GM12801 (cell line): ENCODE measurements around the gene PCBD1.

ENCODE experiments used
- TF ChIP-seq, protein P1 (sequence below): IDR thresholded peaks from one replicate; pipeline ENCODE4 v1.5.1; 2011; ENCODE audit warnings: control low read depth; ENCODE audit not compliant: insufficient read length; ENCODE audit errors: extremely low read depth

The PCBD1 gene

DNA sequence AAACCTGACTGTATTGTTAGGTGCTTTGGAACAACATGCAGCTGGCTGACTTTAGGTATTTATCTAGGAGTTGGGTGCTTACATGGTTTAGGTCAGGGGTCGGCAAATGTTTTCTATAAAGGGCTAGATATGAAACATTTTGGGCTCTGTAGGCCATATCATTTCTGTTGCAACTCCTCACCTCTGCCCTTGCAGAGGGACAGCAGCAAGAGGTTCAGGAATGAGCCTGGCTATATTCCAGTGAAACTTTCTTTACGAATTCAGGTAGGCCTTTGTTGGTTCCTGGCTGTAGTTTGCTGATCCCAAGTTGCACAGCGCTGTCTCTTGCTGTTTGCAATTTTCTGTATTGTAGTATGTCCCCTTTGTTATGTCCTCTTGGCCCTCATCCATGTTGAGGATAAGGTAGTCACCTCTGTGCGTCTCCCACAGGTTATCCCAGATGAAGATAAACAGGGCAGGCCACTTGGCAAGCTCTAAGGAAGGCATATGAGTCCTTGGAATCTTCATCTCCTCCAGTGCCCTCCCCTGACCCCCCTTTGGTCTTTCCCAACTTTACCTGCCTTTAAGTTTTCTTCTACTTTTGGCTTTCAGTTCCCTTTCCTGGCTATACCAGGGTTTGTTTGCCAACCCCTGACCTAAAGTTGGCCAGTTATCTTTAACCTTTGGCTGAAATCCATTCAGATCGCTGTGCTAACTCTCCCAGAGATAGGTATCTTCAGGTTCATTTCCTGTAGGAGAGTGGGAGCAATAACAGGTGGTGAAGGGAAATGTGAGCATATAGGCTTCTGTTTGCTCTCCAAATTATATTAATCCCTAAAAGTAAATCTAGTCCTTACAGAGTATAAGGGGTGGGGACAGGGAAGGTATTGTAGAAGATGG is 36.5 kb downstream of the PCBD1 start:
- TF ChIP-seq, protein P1, sequence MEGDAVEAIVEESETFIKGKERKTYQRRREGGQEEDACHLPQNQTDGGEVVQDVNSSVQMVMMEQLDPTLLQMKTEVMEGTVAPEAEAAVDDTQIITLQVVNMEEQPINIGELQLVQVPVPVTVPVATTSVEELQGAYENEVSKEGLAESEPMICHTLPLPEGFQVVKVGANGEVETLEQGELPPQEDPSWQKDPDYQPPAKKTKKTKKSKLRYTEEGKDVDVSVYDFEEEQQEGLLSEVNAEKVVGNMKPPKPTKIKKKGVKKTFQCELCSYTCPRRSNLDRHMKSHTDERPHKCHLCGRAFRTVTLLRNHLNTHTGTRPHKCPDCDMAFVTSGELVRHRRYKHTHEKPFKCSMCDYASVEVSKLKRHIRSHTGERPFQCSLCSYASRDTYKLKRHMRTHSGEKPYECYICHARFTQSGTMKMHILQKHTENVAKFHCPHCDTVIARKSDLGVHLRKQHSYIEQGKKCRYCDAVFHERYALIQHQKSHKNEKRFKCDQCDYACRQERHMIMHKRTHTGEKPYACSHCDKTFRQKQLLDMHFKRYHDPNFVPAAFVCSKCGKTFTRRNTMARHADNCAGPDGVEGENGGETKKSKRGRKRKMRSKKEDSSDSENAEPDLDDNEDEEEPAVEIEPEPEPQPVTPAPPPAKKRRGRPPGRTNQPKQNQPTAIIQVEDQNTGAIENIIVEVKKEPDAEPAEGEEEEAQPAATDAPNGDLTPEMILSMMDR = no peak

DNA sequence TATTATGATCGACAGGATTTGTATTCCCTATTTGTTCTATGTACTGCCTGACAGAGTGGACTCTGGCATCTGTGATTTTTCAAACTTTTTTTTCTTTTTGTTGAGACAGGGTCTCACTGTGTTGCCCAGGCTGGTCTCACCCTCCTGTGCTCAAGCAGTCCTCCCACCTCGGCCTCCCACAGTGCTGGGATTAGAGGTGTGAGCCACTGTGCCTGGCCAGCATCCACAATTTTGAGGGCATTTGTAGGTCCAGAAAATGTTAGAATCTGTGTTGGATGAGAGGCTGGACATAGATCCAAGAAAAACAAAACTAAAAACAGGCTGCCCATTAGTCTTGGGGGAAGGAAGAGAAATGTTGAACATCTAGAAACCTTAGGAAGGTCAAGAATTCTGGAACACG is 38.3 kb downstream of the PCBD1 start:
- TF ChIP-seq, protein P1 = no peak

DNA sequence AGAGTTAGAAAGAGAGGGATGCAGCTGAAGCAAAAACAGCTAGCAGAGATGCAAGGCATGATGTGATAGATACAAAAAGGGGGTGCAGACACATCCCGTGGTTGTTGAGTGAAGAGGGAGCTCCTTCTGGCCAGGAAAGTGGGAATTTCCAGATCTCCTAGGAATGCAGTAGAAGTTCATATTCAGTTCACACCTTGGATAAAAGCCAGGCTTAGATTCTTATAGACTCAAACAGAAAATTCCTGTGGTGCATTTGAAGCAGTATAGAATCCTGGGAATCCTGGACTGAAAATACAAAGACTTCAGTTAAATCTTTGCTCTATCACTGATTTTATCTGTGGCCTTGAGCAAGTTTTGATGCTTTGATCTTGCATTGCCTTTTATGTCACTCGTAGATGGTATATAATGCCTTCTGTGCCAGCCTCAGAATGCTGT is 38.8 kb downstream of the PCBD1 start:
- TF ChIP-seq, protein P1 = no peak

DNA sequence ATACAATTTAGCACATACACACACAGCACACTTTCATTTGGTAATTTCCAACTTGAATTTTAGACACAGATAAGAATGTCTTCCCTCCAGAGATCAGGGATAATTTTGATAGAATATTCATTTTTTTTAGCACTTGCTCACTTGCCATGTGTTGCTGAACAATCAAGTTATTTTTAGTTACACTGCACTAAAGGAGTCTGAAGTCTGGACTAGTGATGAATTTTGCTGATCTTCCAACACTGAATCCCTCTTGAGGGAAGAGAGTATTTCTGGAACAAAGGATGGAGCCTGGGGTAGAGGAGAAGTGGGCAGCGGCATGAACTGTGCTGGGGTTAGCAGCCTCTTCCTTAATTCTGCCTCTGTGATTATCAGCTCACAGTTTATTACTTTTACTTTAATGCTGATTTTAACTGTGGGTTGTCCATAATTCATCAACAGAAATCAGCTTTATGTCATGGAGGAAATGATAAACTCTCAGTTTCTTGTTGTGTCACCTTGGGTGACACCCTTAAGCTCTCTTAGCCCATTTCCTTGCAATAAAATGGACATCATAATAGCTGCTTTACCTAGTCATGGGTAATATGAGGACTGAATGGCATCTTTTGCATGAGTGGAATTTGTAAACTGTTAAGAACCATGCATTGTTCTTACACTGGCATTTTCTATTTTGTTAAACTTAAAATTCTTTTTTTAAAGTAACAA is 40.6 kb downstream of the PCBD1 start:
- TF ChIP-seq, protein P1 = no peak

DNA sequence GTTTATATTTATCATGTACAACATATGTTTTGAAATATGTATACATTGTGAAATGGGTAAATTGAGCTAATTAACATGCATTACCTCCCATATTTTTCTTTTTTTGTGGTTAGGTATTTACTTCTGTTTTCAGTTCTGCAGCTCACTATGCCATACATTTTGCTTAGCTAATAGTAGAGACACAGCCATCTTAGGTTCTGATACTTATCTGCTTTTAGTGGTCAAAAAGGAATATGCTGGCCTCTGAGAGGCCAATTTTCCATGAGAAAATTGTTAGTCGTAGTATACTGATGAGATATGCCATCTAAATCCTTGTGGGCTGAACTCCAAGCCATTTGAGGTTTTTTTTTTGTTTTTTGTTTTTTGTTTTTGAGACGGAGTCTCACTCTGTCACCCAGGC is 41.6 kb downstream of the PCBD1 start:
- TF ChIP-seq, protein P1 = no peak

DNA sequence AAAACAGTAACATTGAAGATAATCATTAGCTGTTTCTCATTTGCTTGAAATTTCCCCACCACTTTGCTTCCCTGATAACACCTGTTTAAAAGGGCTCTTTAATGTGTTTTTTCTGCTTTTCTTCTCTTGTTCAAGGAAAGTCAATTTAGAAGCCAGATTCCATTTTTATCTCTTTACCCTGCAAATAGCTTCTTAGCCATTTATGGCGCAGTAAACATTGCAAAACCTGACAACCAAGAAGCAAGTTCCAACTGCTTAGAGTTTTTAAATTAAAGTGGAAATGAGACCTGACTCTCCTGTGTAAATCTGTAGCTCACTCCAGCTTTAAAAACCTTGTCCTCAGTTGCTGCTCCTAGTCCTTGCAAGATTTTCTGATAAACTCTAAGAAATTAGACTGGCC is 42.5 kb downstream of the PCBD1 start:
- TF ChIP-seq, protein P1 = no peak

DNA sequence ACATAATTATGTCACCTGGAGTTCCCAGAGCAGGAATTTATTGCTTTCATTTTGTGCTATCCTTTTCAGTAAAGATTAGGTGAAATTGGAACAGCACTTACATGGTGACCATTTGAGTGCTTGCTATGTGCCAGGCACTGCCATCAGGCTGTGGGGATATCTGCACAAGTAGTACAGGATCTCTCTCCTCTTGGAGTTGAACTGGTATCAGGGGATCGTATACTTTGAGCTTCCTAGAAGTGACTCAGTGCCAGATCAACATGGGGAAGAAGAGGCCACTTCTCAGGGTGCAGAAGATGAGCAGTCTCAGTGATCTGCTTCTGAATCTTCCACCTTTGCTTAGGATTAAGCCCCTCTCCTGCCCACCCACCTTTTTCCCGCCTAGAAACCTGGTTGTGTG is 43.1 kb downstream of the PCBD1 start:
- TF ChIP-seq, protein P1 = no peak
